GM12878 (cell line): ENCODE data around the gene KIF3A. TPM values are rescaled to one million over a fixed set of nuclear protein-coding genes. Genes with fewer than 3 reads are reported as not detected.

Experiments
- ATAC-seq: fragments of 200-7000 bp; cut with Tn5 transposase; 3 replicates; pipeline ENCODE4 v1.9.1; 2020; ENCODE audit warnings: mild to moderate bottlenecking, moderate library complexity
- BruUV-seq: library from RNA; stranded (reverse); fragments of 400-500 nt; replicated peaks from 2 replicates; lab custom pipeline; 2021; lab: Mats Ljungman, UMichigan
- CTCF ChIA-PET: fragments of 300-600 bp; sonication (Branson Sonifier 250); formaldehyde crosslinking; extraction: SDS; loops from one replicate; lab custom pipeline; 2021; ENCODE audit warnings: inconsistent platforms; lab: Yijun Ruan, JAX
- POLR2A ChIA-PET: fragments of 350-600 bp; formaldehyde crosslinking; extraction: SDS; loops from one replicate; lab custom pipeline; 2021; ENCODE audit warnings: inconsistent platforms; lab: Charles Lee
- RAD21 ChIA-PET: fragments of 300-600 bp; sonication (Branson Sonifier 250); formaldehyde crosslinking; loops from one replicate; lab custom pipeline; 2023; ENCODE audit warnings: antibody characterized with exemption; ENCODE audit not compliant: unreplicated experiment; lab: Charles Lee
- SMC1A ChIA-PET: fragments of 300-600 bp; sonication (Branson Sonifier 250); formaldehyde crosslinking; loops from one replicate; lab custom pipeline; 2023; ENCODE audit not compliant: unreplicated experiment, uncharacterized antibody; lab: Charles Lee
- DNase-seq: peaks from one replicate; pipeline ENCODE4 v3.0.0-alpha.2; 2011; ENCODE audit warnings: low read depth, low spot score
- FAIRE-seq: peaks from 3 replicates; lab custom pipeline; 2011; peaks lifted over from hg19 to GRCh38; lab: Jason Lieb, UNC
- H2AFZ ChIP-seq: 2 replicates; pipeline ENCODE4 v1.6.0; 2011; ENCODE audit warnings: low read depth, low read length, control low read depth; ENCODE audit not compliant: control insufficient read depth
- H3K27ac ChIP-seq: 2 replicates; pipeline ENCODE4 v1.5.1; 2011; ENCODE audit warnings: control low read depth; ENCODE audit not compliant: control insufficient read depth, insufficient read depth
- H3K27me3 ChIP-seq, 2 experiments: replicated peaks in 1 of 2; 2 replicates each; pipeline versions ENCODE4 v1.6.0 to v1.6.1; 2011; ENCODE audit warnings: low read length in 1 of 2; ENCODE audit not compliant: control insufficient read depth in 2 of 2, insufficient read depth in 2 of 2
- H3K36me3 ChIP-seq, 2 experiments: 2 replicates each; pipeline ENCODE4 v1.5.1; 2011; ENCODE audit warnings: low read length in 1 of 2; ENCODE audit not compliant: control insufficient read depth in 2 of 2, insufficient read depth in 2 of 2
- H3K4me1 ChIP-seq: 2 replicates; pipeline ENCODE4 v1.6.1; 2011; ENCODE audit warnings: mild to moderate bottlenecking, low read length, moderate library complexity, mixed read lengths; ENCODE audit not compliant: control insufficient read depth, insufficient read depth
- H3K4me2 ChIP-seq: 2 replicates; pipeline ENCODE4 v1.6.0; 2011; ENCODE audit warnings: control low read depth; ENCODE audit not compliant: control insufficient read depth, insufficient read depth
- H3K4me3 ChIP-seq: fragments of 200-600 bp; sonication (generic); 2 replicates; pipeline ENCODE4 v1.5.1; 2016
- H3K79me2 ChIP-seq: 2 replicates; pipeline ENCODE4 v1.6.0; 2011; ENCODE audit warnings: low read length; ENCODE audit not compliant: control insufficient read depth, insufficient read depth
- H3K9ac ChIP-seq: 2 replicates; pipeline ENCODE4 v1.8.0; 2011; ENCODE audit warnings: low read length, control low read depth, mixed read lengths; ENCODE audit not compliant: control insufficient read depth, insufficient read depth
- H3K9me3 ChIP-seq: replicated peaks from 3 replicates; pipeline ENCODE4 v1.5.1; 2011; ENCODE audit warnings: mild to moderate bottlenecking, low read length; ENCODE audit not compliant: control insufficient read depth, insufficient read depth
- H4K20me1 ChIP-seq: 2 replicates; pipeline ENCODE4 v1.6.0; 2011; ENCODE audit not compliant: control insufficient read depth, insufficient read depth
- BACH1 ChIP-seq: fragments of 450-650 bp; IDR thresholded peaks from 2 replicates; pipeline ENCODE4 v1.6.1; 2017; ENCODE audit warnings: mild to moderate bottlenecking, borderline replicate concordance
- FOXM1 ChIP-seq: IDR thresholded peaks from 2 replicates; pipeline ENCODE4 v1.6.1; 2012; ENCODE audit warnings: low read depth, mild to moderate bottlenecking, inconsistent platforms, low read length, moderate library complexity
- IRF3 ChIP-seq: fragments of 450-650 bp; IDR thresholded peaks from 2 replicates; pipeline ENCODE4 v1.6.1; 2014; ENCODE audit warnings: mild to moderate bottlenecking
- KDM1A ChIP-seq: fragments of 200-600 bp; sonication (generic); IDR thresholded peaks from 2 replicates; pipeline ENCODE4 v1.6.1; 2016; ENCODE audit warnings: borderline replicate concordance
- MTA3 ChIP-seq: IDR thresholded peaks from 2 replicates; pipeline ENCODE4 v1.6.1; 2012; ENCODE audit warnings: low read length, inconsistent platforms, borderline replicate concordance
- NBN ChIP-seq: fragments of 450-650 bp; IDR thresholded peaks from 2 replicates; pipeline ENCODE4 v1.6.1; 2016
- NR2C2 ChIP-seq: IDR thresholded peaks from 2 replicates; pipeline ENCODE4 v1.6.1; 2011; ENCODE audit warnings: borderline replicate concordance, low read depth; ENCODE audit not compliant: control insufficient read depth, insufficient read length
- NR2F1 ChIP-seq: fragments of 450-650 bp; conservative IDR thresholded peaks from 2 replicates; pipeline ENCODE4 v1.6.1; 2017; ENCODE audit warnings: mild to moderate bottlenecking
- NRF1 ChIP-seq: conservative IDR thresholded peaks from 2 replicates; pipeline ENCODE4 v1.6.1; 2011; ENCODE audit warnings: mild to moderate bottlenecking, low read depth, low read length, improper control_type of control experiment
- PAX8 ChIP-seq: fragments of 450-650 bp; IDR thresholded peaks from 2 replicates; pipeline ENCODE4 v1.6.1; 2017; ENCODE audit warnings: mild to moderate bottlenecking, moderate library complexity
- PBX3 ChIP-seq: IDR thresholded peaks from 2 replicates; pipeline ENCODE4 v1.6.1; 2011; ENCODE audit warnings: mild to moderate bottlenecking, low read depth, low read length, moderate library complexity; ENCODE audit not compliant: insufficient replicate concordance
- RBBP5 ChIP-seq: fragments of 200-600 bp; sonication (generic); conservative IDR thresholded peaks from 2 replicates; pipeline ENCODE4 v1.6.1; 2016
- SMC3 ChIP-seq: IDR thresholded peaks from 2 replicates; pipeline ENCODE4 v1.6.1; 2011; ENCODE audit warnings: low read length, improper control_type of control experiment, borderline replicate concordance
- SP1 ChIP-seq: IDR thresholded peaks from one replicate; pipeline ENCODE4 v1.6.1; 2011; ENCODE audit warnings: low read depth, low read length
- STAT1 ChIP-seq: fragments of 450-650 bp; conservative IDR thresholded peaks from 2 replicates; pipeline ENCODE4 v1.6.1; 2014; ENCODE audit warnings: antibody characterized with exemption, mild to moderate bottlenecking
- YY1 ChIP-seq: IDR thresholded peaks from 2 replicates; pipeline ENCODE4 v1.6.1; 2011; ENCODE audit warnings: low read depth, mild to moderate bottlenecking, low read length
- ZBTB40 ChIP-seq: fragments of 450-650 bp; IDR thresholded peaks from 2 replicates; pipeline ENCODE4 v1.6.1; 2016; ENCODE audit warnings: mild to moderate bottlenecking, moderate library complexity, borderline replicate concordance
- WGBS: methylation state at CpG from one replicate; pipeline ENCODE4 v1.1.6; 2016; ENCODE audit warnings: low lambda C conversion rate; ENCODE audit not compliant: insufficient replicate concordance, insufficient coverage; ENCODE audit errors: missing lambda C conversion rate; 5-methylcytosine and 5-hydroxymethylcytosine counted together
- in situ Hi-C: fragments of 300-500 bp; cut with MboI; formaldehyde crosslinking; loops from 9 replicates; pipeline ENCODE4 v1.14.3; 2018; ENCODE audit warnings: mixed read lengths
- intact Hi-C: fragments of 100-400 bp; cut with micrococcal nuclease; formaldehyde crosslinking; loops from one replicate; pipeline ENCODE4 v1.14.2; 2022; ENCODE audit not compliant: unreplicated experiment
- polyA plus RNA-seq, 11 experiments: library from polyadenylated mRNA; depleted of rRNA in 4 of 11; unstranded in 6 of 11; stranded (reverse) in 5 of 11; fragments of >200 nt; fragmentation: Nextera tagmentation in 4 of 11; fragmentation: Illumina TruSeq in 1 of 11; extraction: Ambion mirVana in 4 of 11; extraction: Trizol in 1 of 11; gene quantifications; 1 replicate in 1 of 11; 2 replicates in 10 of 11; pipeline versions ENCODE4 v1.2.1 to v1.2.3, GENCODE V29; 2011 to 2016; ENCODE audit warnings: inconsistent platforms in 2 of 11, missing spikeins in 2 of 11, low read depth in 1 of 11
- total RNA-seq, 4 experiments: library from RNA; depleted of rRNA in 3 of 4; stranded (reverse); fragments of >200 nt in 3 of 4; fragmentation: Illumina TruSeq in 1 of 4; extraction: Trizol in 1 of 4; gene quantifications; 2 replicates each; pipeline versions ENCODE4 v1.2.1 to v1.2.3, GENCODE V29; 2013 to 2021
- TF ChIP-seq, protein P1 (sequence below): IDR thresholded peaks from 2 replicates; pipeline ENCODE4 v1.6.1; 2012; ENCODE audit warnings: low read depth, low read length, improper control_type of control experiment

KIF3A gene
- total and polyA plus RNA-seq, 10 of the 15 experiments (the other 5 are each of a cell fraction or from before 2014, with no cell fraction given), result 2.7 to 36.5 (median 10.0) TPM

- H3K27me3 ChIP-seq, result no peaks in the 10 kb centered on the region
- in situ Hi-C loops, result no loop called here
- FAIRE-seq, result no peak
- 56% methylated on average over 7 of the region's 7 CpGs for WGBS
- intact Hi-C loops, result no loop called here
- no peak for TF ChIP-seq PBX3
- no peak for TF ChIP-seq NR2C2
- TF ChIP-seq SP1, result no peak
- no peak for TF ChIP-seq RBBP5
- TF ChIP-seq ZBTB40, result no peak
- TF ChIP-seq, protein P1, sequence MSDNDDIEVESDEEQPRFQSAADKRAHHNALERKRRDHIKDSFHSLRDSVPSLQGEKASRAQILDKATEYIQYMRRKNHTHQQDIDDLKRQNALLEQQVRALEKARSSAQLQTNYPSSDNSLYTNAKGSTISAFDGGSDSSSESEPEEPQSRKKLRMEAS, result no peak
- no peak for TF ChIP-seq SMC3
- no peak for TF ChIP-seq IRF3
- no peak for TF ChIP-seq PAX8
- TF ChIP-seq FOXM1, result no peak
- TF ChIP-seq NBN, result no peak
- no peak for TF ChIP-seq BACH1
- no peak for TF ChIP-seq NR2F1
- no peak for TF ChIP-seq KDM1A
- no peak for TF ChIP-seq NRF1
- no peak for TF ChIP-seq MTA3
- no peak for TF ChIP-seq YY1
- no peak for TF ChIP-seq STAT1
- 0 out of 3 replicates have a peak, but pooled peaks have one; percentile 7 for ATAC-seq
- ChIA-PET SMC1A (interaction anchor here (1.0 to 7.5 kb wide), 10 partner anchors 8 to 114 kb away, joined by 3 to 88 read pairs (median 3); partner anchors contain the start of gene CCNI2), RAD21 (interaction anchor here (0.7 to 2.0 kb wide), 3 partner anchors 44 to 249 kb away, joined by 3 to 10 read pairs (median 6); no protein-coding TSS in a partner anchor), POLR2A (interaction anchor here (1.1 to 7.2 kb wide), 2 partner anchors 23 to 86 kb away, joined by 3 to 56 read pairs; no protein-coding TSS in a partner anchor), CTCF (interaction anchor here (0.8 to 3.5 kb wide), 6 partner anchors 21 to 45 kb away, joined by 3 to 15 read pairs (median 4); no protein-coding TSS in a partner anchor)
- no peak overlapping the region; the same call in 1 of the 2 replicates for H3K4me3 ChIP-seq
- H3K4me2 ChIP-seq, result peak overlapping the region; percentile 90
- no peak for DNase-seq
- no peaks in the 10 kb centered on the region for H4K20me1 ChIP-seq
- peaks cover 9% of the 10 kb centered on the region for H3K79me2 ChIP-seq
- H3K36me3 ChIP-seq, result no peaks in the 10 kb centered on the region
- H3K27ac ChIP-seq, result no peak overlapping the region
- H2AFZ ChIP-seq, result no peak overlapping the region
- no peak overlapping the region for H3K9ac ChIP-seq
- H3K4me1 ChIP-seq, result peaks cover 7% of the 10 kb centered on the region
- TSS peak; percentile 75 for BruUV-seq
- H3K9me3 ChIP-seq, result no peaks in the 10 kb centered on the region
Observed at GRCh38 chr5:132775476-132775961, 38.2 kb upstream of the KIF3A start.
